Measurements from ENCODE around the gene C4B.
"Not testable (repeated sequence)": the region's sequence is repeated elsewhere in the genome, so short reads cannot be mapped to it uniquely, and the experiment has no call there.

Gene C4B

DNA sequence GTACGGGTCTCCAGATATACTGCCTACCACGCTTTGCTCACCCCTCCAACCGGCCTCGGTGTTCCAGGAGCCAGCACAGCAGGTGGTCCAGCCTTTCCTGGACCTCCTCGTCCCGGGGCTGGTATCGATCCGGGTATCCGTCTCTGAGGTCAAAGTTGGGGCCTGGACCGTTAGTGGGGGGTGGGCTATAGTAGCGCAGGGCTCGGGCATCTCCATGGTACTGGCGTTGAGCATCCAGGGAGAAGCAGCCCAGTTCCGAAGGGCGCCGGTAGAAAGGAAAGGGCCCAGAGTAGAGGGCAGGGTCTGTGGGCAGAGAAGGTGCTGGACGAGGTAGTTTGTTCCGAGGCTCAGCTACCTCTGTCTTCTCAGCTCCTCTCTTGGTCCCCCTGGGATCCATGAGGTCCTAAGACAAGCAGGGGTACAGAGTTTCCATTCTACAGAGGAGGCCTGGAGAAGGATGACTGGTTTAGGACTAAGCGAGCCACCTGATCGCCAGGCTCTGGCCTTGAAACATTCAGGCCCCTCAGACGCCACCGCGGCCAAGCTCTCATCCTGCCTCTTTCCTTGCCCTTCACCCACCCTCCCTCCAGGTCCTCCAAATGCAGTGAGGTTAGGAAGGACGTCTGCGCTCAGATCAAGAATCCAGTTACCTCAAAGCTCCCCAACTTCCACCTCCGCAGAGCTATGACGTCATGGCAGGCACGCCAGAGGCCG is 43.2 kb upstream of the C4B start:
- Histone ChIP-seq H3K4me1 (ENCODE audit: control insufficient read depth in 1 of 2, insufficient read depth in 2 of 2, low read length in 2 of 2) (peaks cover 24 to 29% of the 10 kb centered on the region in 2 donors), H3K4me3 (ENCODE audit: low read depth in 1 of 2, low read length in 2 of 2) (peak overlapping the region; percentile 90 to 93), H3K27ac (ENCODE audit: low read depth, low read length) (peak overlapping the region; percentile 99), H3K9ac (ENCODE audit: low read depth in 1 of 2, low read length in 2 of 2) (peak overlapping the region; percentile 94 to 96), H3K27me3 (ENCODE audit: control insufficient read depth in 1 of 2, insufficient read depth in 2 of 2, low read length in 2 of 2) (no peaks in the 10 kb centered on the region), H3K9me3 (ENCODE audit: control insufficient read depth in 1 of 2, low read length in 2 of 2) (no peaks in the 10 kb centered on the region), H3K36me3 (ENCODE audit: control insufficient read depth in 1 of 2, insufficient read depth in 2 of 2, low read length in 2 of 2) (peaks cover 25 to 41% of the 10 kb centered on the region in 2 donors)

DNA sequence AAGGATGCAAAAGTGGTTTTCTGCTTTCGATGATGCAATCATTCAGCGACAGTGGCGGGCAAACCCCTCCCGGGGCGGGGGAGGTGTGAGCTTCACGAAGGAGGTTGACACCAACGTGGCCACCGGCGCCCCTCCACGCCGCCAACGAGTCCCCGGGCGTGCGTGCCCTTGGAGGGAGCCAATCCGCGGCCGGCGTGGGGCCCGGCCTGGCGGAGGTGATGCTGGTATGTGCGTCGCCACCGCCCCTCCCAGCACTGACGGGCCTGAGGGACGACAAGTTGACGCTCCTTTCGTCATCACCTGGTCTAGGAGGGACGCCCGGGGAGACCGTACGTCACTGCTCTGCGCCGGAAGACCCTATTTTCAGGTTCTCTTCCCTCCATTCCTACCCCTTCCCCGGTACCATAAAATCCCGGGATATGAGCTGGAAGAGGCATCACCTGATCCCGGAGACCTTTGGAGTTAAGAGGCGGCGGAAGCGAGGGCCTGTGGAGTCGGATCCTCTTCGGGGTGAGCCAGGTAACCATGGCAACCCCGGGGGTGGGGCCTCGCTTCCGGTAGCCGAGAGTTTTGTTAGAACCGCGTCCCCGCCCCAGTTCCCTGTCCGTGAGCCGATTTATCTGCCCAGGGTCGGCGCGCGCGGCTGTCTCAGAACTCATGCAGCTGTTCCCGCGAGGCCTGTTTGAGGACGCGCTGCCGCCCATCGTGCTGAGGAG is 42.4 kb upstream of the C4B start, which contains the start of gene DXO:
Gene DXO (minus strand): TSS at position 146 of the 716 bp plus-strand sequence. CDS start 463 bp downstream, outside the sequence.
- no peaks in the 10 kb centered on the region for H3K9me3 ChIP-seq (ENCODE audit: control insufficient read depth in 1 of 2, low read length in 2 of 2)
- H3K36me3 ChIP-seq (ENCODE audit: control insufficient read depth in 1 of 2, insufficient read depth in 2 of 2, low read length in 2 of 2): peaks cover 18 to 34% of the 10 kb centered on the region in 2 donors
- peak within 1 kb of the TSS; percentile 94 to 96 for H3K9ac ChIP-seq (ENCODE audit: low read depth in 1 of 2, low read length in 2 of 2)
- H3K4me1 ChIP-seq (ENCODE audit: control insufficient read depth in 1 of 2, insufficient read depth in 2 of 2, low read length in 2 of 2): peaks cover 24 to 29% of the 10 kb centered on the region in 2 donors
- no peaks in the 10 kb centered on the region for H3K27me3 ChIP-seq (ENCODE audit: control insufficient read depth in 1 of 2, insufficient read depth in 2 of 2, low read length in 2 of 2)
- H3K4me3 ChIP-seq (ENCODE audit: low read depth in 1 of 2, low read length in 2 of 2): peak within 1 kb of the TSS; percentile 90 to 93
- H3K27ac ChIP-seq (ENCODE audit: low read depth, low read length): peak within 1 kb of the TSS; percentile 99

DNA sequence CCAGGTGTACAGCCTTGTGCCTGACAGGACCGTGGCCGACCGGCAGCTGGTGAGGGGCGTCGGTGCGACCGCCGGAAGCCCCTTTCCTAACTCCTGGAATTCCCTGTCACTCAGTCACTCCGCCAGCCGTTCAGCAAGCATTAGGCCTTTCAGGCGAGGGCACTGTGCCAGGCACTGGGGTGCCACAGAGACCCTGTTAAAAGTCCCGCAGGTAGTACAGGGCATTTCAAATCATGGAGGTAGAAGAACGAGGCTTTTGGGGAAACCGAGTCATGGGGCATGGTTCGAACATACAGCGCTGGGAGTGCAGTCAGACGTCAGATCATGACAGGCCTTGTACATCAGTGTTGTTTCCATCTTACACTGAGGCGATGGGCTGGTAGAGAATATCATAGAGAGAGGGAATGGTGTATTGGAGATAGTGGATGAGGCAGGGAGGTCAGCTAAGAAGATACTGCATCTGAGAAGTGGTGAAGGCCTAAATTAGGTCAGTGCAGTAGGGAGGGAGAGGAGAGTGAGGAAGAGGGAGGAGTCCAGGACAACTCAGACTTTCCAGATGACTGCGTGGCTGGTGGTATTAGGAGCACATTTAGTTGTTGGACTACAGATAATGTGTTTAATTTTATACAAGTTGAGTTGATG is 41.8 kb upstream of the C4B start:
- peaks cover 11 to 27% of the 10 kb centered on the region in 2 donors for H3K36me3 ChIP-seq (ENCODE audit: control insufficient read depth in 1 of 2, insufficient read depth in 2 of 2, low read length in 2 of 2)

DNA sequence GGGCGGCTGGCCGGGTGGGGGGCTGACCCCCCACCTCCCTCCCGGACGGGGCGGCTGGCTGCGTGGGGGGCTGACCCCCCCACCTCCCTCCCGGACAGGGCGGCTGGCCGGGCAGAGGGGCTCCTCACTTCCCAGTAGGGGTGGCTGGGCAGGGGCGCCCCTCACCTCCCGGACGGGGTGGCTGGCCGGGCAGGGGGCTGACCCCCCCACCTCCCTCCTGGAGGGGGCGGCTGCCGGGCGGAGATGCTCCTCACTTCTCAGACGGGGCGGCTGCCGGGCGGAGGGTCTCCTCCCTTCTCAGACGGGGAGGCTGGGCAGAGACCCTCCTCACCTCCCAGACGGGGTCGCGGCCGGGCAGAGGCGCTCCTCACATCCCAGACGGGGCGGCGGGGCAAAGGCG is 38.5 kb upstream of the C4B start:
- H3K9me3 ChIP-seq (ENCODE audit: control insufficient read depth in 1 of 2, low read length in 2 of 2); H3K27ac ChIP-seq (ENCODE audit: low read depth, low read length); H3K9ac ChIP-seq (ENCODE audit: low read depth in 1 of 2, low read length in 2 of 2); H3K4me3 ChIP-seq (ENCODE audit: low read depth in 1 of 2, low read length in 2 of 2); H3K27me3 ChIP-seq (ENCODE audit: control insufficient read depth in 1 of 2, insufficient read depth in 2 of 2, low read length in 2 of 2): not testable (repeated sequence)
- H3K36me3 ChIP-seq (ENCODE audit: control insufficient read depth in 1 of 2, insufficient read depth in 2 of 2, low read length in 2 of 2): peaks cover 5 to 12% of the 10 kb centered on the region in 2 donors
- H3K4me1 ChIP-seq (ENCODE audit: control insufficient read depth in 1 of 2, insufficient read depth in 2 of 2, low read length in 2 of 2): peaks cover 15 to 17% of the 10 kb centered on the region in 2 donors

More for the DNA sequence above, 41.8 kb upstream of the C4B start:
- peaks cover 24 to 29% of the 10 kb centered on the region in 2 donors for H3K4me1 ChIP-seq (ENCODE audit: control insufficient read depth in 1 of 2, insufficient read depth in 2 of 2, low read length in 2 of 2)
- H3K27me3 ChIP-seq (ENCODE audit: control insufficient read depth in 1 of 2, insufficient read depth in 2 of 2, low read length in 2 of 2): no peaks in the 10 kb centered on the region
- peak overlapping the region; percentile 94 to 96 for H3K9ac ChIP-seq (ENCODE audit: low read depth in 1 of 2, low read length in 2 of 2)
- peak overlapping the region; percentile 90 to 93 for H3K4me3 ChIP-seq (ENCODE audit: low read depth in 1 of 2, low read length in 2 of 2)
- H3K27ac ChIP-seq (ENCODE audit: low read depth, low read length): peak overlapping the region; percentile 99
- no peaks in the 10 kb centered on the region for H3K9me3 ChIP-seq (ENCODE audit: control insufficient read depth in 1 of 2, low read length in 2 of 2)

DNA sequence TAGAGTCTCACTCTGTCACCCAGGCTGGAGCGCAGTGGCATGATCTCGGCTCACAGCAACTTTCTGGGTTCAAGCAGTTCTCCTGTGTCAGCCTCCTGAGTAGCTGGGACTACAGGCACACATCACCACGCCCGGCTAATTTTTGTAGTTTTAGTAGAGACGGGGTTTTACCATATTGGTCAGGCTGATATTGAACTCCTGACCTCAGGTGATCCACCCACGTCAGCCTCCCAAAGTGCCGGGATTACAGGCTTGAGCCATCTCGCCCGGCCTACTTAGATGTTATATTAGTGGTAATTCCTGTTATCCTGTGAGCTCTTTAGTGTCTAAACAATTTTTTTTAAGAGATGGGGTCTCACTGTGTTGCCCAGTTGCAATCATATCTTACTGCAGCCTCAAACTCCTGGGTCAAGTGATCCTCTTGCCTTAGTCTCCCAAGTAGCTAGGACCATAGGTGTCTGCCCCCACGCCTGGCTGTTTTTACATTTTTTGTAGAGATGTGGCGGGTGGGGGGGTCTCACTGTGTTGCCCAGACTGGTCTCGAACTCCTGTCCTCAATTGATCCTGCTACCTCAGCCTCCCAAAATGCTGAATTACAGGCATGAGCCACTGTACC is 36.7 kb upstream of the C4B start:
- Histone ChIP-seq H3K4me3 (ENCODE audit: low read depth in 1 of 2, low read length in 2 of 2) (no peak overlapping the region), H3K9me3 (ENCODE audit: control insufficient read depth in 1 of 2, low read length in 2 of 2) (no peaks in the 10 kb centered on the region), H3K27me3 (ENCODE audit: control insufficient read depth in 1 of 2, insufficient read depth in 2 of 2, low read length in 2 of 2) (no peaks in the 10 kb centered on the region), H3K27ac (ENCODE audit: low read depth, low read length) (no peak overlapping the region), H3K36me3 (ENCODE audit: control insufficient read depth in 1 of 2, insufficient read depth in 2 of 2, low read length in 2 of 2) (peaks cover 5 to 12% of the 10 kb centered on the region in 2 donors), H3K9ac (ENCODE audit: low read depth in 1 of 2, low read length in 2 of 2) (no peak overlapping the region), H3K4me1 (ENCODE audit: control insufficient read depth in 1 of 2, insufficient read depth in 2 of 2, low read length in 2 of 2) (peaks cover 5 to 6% of the 10 kb centered on the region in 2 donors)

DNA sequence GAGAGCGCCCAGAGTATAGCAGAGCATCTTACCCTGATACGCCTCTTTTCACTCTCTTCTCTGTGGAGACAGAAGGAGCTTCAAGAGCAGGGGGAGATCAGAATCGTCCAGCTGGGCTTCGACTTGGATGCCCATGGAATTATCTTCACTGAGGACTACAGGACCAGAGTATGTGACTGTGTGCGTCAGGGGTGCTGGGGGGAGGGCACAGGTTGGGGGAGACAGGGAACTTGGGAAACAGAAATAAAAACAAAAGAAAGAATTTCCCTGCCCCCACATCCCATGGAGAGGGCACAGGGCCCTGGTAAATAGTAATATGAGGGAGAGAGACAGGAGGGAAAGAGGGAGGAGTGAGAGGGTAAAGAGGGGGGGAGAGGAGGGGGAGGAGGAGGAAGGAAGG is 35.8 kb upstream of the C4B start:
- Histone ChIP-seq H3K9ac (ENCODE audit: low read depth in 1 of 2, low read length in 2 of 2) (no peak overlapping the region), H3K4me3 (ENCODE audit: low read depth in 1 of 2, low read length in 2 of 2) (no peak overlapping the region), H3K4me1 (ENCODE audit: control insufficient read depth in 1 of 2, insufficient read depth in 2 of 2, low read length in 2 of 2) (no peaks in the 10 kb centered on the region), H3K27ac (ENCODE audit: low read depth, low read length) (no peak overlapping the region), H3K27me3 (ENCODE audit: control insufficient read depth in 1 of 2, insufficient read depth in 2 of 2, low read length in 2 of 2) (no peaks in the 10 kb centered on the region), H3K9me3 (ENCODE audit: control insufficient read depth in 1 of 2, low read length in 2 of 2) (no peaks in the 10 kb centered on the region), H3K36me3 (ENCODE audit: control insufficient read depth in 1 of 2, insufficient read depth in 2 of 2, low read length in 2 of 2) (peaks cover 5 to 12% of the 10 kb centered on the region in 2 donors)

DNA sequence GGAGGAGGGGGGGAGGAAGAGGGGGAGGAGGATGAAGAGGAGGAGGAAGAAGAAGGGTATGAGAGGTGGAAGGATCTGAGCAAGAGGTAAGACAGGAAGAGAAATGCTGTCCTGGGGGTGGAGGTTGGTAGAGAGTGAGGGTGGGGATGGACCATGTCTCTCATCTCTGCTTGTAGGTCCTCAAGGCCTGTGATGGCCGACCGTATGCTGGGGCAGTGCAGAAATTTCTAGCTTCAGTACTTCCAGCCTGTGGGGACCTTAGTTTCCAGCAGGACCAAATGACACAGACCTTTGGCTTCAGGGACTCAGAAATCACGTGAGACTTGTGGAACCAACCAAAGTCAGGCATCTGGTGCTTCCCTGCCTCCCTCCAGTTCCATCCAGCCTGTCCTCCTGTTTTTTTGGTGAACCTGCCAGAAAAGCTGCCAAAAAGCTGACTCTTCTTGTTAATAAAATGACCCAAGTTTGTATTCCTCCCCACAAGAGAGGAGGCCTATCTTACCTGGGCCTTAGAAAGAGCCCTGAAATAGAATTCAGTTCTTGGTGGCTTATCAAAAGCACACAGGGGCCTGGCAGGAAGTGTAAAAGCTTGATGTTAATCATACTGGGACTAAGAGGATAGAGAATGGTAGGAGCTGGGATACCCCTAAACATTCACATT is 35.2 kb upstream of the C4B start:
- Histone ChIP-seq H3K9ac (ENCODE audit: low read depth in 1 of 2, low read length in 2 of 2) (no peak overlapping the region), H3K27ac (ENCODE audit: low read depth, low read length) (no peak overlapping the region), H3K36me3 (ENCODE audit: control insufficient read depth in 1 of 2, insufficient read depth in 2 of 2, low read length in 2 of 2) (peaks cover 5 to 12% of the 10 kb centered on the region in 2 donors), H3K4me3 (ENCODE audit: low read depth in 1 of 2, low read length in 2 of 2) (no peak overlapping the region), H3K9me3 (ENCODE audit: control insufficient read depth in 1 of 2, low read length in 2 of 2) (no peaks in the 10 kb centered on the region), H3K4me1 (ENCODE audit: control insufficient read depth in 1 of 2, insufficient read depth in 2 of 2, low read length in 2 of 2) (no peaks in the 10 kb centered on the region), H3K27me3 (ENCODE audit: control insufficient read depth in 1 of 2, insufficient read depth in 2 of 2, low read length in 2 of 2) (no peaks in the 10 kb centered on the region)

DNA sequence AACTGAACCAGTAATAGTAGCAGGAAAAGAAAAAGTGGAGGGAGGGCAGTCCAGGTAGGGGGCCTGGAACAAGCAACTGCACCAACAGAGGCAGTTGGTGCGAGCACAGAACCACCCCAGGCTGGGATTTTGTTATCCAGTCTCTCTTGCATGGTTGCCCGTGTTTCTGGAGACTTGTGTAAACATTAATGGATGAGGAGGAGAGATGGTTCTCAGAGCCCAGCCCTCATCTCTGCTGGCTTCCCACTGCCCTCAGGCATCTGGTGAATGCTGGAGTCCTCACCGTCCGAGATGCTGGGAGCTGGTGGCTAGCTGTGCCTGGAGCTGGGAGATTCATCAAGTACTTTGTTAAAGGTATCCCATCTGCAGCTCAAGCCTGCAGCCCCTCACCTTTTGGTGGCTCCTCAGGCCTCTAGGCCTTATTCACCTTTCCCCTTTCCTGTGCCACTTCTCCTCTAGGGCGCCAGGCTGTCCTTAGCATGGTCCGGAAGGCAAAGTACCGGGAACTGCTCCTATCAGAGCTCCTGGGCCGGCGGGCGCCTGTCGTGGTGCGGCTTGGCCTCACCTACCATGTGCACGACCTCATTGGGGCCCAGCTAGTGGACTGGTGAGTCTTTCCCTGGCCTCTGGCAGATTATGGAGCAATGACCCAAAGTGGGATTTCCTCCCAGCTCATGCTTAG is 34.3 kb upstream of the C4B start:
- not testable (repeated sequence) for H3K27ac ChIP-seq (ENCODE audit: low read depth, low read length); H3K27me3 ChIP-seq (ENCODE audit: control insufficient read depth in 1 of 2, insufficient read depth in 2 of 2, low read length in 2 of 2)

DNA sequence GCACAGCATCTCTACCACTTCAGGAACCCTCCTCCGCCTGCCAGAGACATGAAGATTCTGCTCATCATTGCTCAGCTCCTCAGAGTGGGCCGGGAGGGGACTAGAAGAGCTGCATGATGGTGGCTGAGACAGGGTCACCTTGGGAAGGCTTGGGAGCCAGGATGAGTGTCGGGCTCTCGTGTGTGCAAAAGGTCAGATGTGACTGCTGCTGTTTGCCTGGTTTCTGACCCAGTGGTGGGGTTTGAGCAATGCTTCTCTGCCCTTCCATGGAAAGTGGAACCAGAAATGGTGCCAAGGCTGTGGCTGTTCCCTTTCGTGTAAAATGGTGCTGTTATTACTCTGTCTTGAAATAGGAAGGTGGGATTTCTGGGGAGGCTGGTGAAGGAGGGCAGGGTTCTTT is 33.6 kb upstream of the C4B start:
- H3K36me3 ChIP-seq (ENCODE audit: control insufficient read depth in 1 of 2, insufficient read depth in 2 of 2, low read length in 2 of 2): peaks cover 5 to 12% of the 10 kb centered on the region in 2 donors
- not testable (repeated sequence) for H3K4me1 ChIP-seq (ENCODE audit: control insufficient read depth in 1 of 2, insufficient read depth in 2 of 2, low read length in 2 of 2); H3K27ac ChIP-seq (ENCODE audit: low read depth, low read length); H3K27me3 ChIP-seq (ENCODE audit: control insufficient read depth in 1 of 2, insufficient read depth in 2 of 2, low read length in 2 of 2); H3K4me3 ChIP-seq (ENCODE audit: low read depth in 1 of 2, low read length in 2 of 2); H3K9me3 ChIP-seq (ENCODE audit: control insufficient read depth in 1 of 2, low read length in 2 of 2); H3K9ac ChIP-seq (ENCODE audit: low read depth in 1 of 2, low read length in 2 of 2)

More for the DNA sequence above, 34.3 kb upstream of the C4B start:
- not testable (repeated sequence) for H3K9me3 ChIP-seq (ENCODE audit: control insufficient read depth in 1 of 2, low read length in 2 of 2); H3K9ac ChIP-seq (ENCODE audit: low read depth in 1 of 2, low read length in 2 of 2); H3K4me3 ChIP-seq (ENCODE audit: low read depth in 1 of 2, low read length in 2 of 2); H3K4me1 ChIP-seq (ENCODE audit: control insufficient read depth in 1 of 2, insufficient read depth in 2 of 2, low read length in 2 of 2)
- peaks cover 5 to 12% of the 10 kb centered on the region in 2 donors for H3K36me3 ChIP-seq (ENCODE audit: control insufficient read depth in 1 of 2, insufficient read depth in 2 of 2, low read length in 2 of 2)
